GM18517 (cell line): ENCODE data around the gene USP37.
"Not testable (repeated sequence)": the region's sequence is repeated elsewhere in the genome, so short reads cannot be mapped to it uniquely, and the experiment has no call there.

Source experiments
- ATAC-seq: cut with Tn5 transposase; IDR thresholded peaks from one replicate; pipeline ENCODE4 v1.9.1; 2021; ENCODE audit warnings: mild to moderate bottlenecking, moderate library complexity; ENCODE audit not compliant: unreplicated experiment

USP37 gene

DNA sequence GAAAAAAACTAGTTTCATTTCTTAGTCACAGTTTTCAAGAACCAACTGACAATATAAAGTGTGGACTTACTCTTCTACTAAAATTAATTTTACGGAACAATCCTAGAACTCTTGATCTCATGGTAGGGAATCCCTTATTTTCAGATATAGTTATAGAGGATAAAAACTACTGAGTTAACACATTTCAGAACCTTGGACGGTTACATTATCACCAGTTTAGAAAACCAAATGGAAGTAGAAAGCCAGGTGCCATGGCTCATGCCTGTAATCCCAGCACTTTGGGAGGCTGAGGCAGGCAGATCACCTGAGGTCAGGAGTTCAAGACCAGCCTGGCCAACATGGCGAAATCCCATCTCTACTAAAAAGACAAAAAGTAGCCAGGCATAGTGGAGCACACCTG, 13.9 kb downstream of the USP37 start:
- not testable (repeated sequence) for ATAC-seq

DNA sequence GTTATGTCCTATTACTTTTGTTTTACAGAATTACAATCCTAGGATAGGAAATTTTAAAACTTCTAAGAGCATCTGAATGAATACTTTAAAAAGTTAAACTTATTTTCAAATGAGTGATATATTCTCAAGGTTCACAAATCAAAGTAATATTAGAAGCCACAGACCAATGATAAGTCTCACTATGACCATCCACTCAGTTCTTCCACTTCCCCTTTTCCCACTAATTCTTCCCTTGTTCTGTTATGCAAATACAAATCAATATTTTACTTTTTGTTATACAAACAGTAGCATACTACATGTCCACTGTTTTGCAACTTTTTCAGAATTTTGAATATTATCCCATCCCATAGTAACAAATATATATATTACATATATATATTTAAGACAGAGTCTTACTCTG, 20.2 kb downstream of the USP37 start:
- no peak for ATAC-seq

DNA sequence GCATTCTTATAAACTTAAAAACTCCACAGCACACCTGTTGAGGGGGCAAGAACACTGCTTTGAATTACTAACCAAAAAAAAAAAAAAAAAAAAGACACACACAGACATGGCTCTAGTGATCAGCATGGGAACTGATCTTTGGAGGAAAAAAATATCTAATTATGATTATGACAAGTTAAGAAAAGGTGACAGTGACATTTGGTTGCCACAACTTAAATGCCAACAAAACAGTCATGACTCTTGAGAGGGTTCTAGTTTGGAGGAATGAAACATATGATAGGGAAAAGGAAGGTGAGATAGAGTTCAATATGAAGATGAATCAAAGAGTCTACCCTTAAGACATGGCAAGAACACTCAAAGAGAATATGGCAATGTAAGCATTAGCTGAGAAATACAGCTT, 20.6 kb downstream of the USP37 start:
- no peak for ATAC-seq

DNA sequence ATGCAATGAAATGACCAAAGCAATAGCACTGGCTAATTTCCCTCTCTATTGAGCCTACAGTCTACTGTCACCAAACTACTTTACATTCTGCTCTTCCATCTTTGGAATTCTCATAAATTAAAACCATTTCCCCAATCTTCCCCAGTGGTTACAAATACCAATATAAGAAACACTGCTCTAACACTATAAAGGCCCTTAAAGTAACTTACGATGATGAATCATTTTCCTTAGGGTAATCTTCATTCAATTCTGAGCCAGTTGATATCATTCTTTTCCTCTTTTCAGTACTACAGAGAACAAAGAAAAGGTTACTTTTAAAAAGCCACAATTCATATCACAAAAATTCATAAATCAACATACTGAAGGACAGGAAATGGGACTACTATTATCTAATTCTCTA, 22.1 kb downstream of the USP37 start:
- ATAC-seq: no peak

DNA sequence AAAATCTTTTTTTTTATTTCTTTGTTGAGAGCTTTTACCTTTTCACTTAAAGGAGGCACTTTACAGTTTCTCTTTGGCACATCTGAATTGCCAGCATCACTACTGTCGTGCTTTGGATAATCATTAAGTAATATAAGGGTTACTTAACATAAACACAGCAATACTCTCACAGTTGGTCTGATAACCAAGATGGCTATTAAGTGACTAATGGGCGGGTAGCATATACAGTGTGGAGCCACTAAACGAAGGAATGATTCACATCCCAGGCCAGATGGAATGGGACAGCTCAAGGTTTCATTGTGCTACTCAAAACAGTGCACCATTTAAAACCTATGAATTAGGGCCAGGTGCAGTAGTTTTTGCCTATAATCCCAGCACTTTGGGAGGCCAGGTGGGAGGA, 28.1 kb downstream of the USP37 start:
- no peak for ATAC-seq

DNA sequence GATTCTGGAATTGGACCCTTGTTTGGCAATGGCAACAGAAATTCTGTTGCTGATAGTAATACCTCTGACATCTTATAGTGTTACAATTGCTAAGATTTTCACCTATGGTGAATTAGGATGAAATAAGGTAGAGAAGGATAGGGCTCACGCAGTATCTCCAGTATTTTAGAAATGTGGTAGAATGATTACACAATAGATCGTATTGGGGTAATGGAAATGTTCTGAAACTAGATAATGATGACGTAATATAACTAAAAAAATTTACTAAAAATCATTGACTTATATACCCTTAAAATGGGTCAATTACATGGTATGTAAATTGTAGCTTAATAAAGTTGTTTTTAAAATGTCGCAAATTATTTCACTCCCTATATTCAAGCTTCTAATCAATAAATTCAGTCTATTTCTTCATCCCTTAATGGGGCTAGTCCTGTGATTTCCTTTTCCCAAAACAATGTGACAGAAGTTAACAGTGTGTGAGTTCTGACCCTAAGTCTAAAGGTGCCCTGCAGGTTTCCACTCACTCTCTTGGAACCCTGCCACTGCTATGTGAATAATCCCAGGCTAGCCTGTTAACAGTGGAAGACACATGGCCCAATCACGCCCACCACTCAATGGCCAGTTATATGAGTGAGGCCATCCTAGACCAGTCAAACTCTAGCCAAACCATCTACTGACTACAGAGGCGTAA, 31.2 kb downstream of the USP37 start:
- no peak for ATAC-seq

DNA sequence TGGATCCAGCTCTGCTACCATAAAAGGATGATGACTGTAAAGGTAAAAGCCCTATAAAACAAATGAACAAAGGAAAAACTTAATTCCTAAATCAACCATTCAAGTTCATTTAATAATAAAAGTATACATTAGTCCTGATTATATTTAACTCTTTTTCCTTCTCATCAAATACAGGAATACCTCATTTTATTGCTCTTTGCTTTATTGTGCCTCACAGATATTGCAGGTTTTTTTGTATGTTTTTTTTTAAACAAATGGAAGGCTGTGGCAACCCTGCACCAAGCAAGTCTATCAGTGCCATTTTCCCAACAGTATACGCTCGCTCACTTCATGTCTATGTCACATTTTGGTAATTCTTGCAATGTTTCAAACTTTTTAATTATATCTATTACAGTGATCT, 38.2 kb downstream of the USP37 start:
- no peak for ATAC-seq

DNA sequence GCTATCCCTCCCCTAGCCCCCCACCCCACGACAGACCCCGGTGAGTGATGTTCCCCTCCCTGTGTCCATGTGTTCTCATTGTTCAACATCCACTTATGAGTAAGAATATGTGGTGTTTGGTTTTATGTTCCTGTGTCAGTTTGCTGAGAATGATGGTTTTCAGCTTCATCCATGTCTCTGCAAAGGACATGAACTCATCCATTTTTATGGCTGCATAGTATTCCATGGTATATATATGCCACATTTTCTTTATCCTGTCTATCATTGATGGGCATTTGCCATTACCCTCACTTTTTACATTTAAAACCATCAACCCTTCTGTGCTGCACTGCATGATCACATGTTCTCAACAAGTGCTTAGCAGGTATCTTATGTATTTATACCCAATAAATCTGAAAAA, 39.7 kb downstream of the USP37 start:
- ATAC-seq: not testable (repeated sequence)

DNA sequence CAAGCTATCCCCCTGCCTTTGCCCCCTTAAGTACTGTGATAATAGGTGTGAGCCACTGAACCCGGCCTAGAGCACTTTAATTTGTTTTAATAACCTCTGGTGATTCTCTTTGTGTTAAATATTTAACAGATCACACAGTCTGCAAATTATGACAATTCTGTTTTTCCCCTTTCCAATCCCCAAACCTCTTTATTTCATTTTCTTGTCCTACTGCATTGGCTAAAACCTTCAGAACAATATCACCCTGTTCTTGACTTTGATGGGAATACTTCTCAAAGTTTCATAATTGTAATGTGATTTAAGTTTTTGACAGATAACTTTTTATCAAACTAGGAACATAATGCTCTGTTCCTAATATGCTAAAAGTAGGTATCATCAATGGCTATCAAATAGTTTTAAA, 44.5 kb downstream of the USP37 start:
- no peak for ATAC-seq

DNA sequence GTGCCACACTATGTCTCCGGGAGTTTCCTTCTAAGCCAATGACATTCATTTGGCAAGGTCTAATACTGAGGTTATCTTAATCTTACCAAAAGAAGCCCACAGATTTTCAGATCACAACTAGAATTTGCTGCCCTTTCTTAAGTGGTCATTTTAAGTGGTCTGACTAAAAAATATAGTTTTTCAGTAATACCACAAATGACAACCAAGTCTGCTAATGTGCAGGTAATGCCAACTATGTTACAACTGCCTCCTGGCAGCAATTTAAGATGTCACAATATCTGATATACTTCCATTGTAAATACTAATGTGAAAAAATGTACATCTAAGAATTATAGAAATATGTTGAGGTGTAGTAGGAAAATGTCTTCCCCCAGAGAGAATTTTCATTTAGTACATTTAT, 49.3 kb downstream of the USP37 start:
- ATAC-seq: no peak

DNA sequence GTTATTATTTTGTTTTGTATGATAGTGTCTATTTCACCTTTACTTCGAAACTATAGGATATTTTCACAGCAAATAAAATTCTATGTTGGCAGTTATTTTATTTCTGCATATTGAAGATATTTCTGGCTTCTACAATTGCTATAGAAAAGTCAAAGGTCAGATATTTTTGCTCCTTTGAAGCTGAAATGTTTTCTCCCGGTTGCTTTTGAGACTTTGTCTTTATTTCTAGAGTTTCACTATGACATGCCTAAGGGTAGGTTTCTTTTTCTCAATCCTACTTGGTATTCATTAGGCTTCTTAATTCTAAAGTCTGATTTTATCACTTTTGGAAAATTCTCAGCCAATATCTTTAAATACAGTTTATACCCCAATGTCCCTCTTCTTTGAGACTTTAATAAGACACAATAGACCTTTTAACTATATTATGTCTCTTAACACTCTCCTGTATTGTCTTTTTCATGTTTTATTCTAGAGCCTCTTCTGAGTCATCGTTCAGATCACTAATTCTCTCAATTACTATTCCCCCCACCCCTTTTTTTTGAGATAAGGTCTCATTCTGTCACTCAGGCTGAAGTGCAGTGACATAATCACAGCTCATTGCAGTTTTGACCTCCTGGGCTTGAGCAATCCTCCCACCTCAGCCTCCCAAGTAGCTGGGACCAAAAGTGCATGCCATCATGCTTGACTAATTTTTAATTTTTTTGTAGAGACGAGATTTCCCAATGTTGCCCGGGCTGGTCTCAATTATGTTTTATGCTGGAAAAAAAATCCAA, 50.5 kb downstream of the USP37 start:
- ATAC-seq: peak; percentile 73

DNA sequence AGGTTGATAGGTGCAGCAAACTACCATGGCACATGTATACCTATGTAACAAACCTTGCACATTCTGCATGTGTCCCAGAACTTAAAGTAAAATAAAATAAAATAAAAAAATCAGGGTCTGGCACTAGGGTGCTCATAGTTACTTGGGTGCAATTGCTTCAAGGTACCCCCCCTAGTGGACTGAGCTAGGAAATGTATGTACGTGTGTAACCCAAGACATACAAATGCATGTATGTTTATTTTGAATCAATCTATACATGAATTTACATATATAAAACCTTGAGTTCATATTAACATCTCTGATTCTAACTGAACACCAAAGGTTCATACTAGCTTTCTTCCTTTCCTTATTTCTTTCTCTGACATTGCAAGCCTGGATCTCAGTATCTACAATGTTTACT, 51.5 kb downstream of the USP37 start:
- ATAC-seq: no peak

DNA sequence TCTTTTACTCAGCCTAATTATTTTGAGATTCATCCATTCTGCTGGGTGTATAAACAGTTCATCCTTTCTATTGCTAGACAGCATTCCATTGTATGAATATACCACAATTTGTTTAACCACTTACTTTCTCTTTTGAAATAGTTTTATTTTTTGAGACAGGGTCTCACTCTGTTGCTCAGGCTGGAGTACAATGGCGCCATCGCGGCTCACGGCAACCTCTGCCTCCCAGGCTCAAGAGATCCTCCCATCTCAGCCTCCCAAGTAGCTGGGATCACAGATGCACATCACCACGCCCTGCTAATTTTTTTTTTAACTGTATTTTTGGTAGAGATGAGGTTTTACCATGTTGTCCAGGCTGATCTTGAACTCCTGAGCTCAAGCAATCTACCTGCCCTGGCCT, 54.5 kb downstream of the USP37 start:
- no peak for ATAC-seq

DNA sequence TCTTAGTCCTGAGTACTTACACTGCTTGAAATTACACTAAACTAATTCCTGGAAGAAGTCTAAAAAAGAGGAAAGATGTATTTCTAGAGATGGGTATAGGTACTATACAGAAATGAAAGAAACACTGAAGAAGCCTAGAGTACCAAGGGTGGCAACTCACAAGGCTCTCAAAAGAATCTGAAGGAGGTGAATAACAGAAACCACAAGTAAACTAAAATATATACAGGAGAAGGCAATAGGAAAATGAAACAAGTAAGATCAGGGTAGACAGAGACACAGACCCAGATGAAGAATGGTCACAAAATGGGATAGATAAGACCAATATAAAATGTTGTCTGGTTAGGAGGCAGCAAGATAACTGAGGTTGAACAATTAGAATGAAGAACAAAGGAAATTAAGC, 59.9 kb downstream of the USP37 start:
- peak; percentile 65 for ATAC-seq

DNA sequence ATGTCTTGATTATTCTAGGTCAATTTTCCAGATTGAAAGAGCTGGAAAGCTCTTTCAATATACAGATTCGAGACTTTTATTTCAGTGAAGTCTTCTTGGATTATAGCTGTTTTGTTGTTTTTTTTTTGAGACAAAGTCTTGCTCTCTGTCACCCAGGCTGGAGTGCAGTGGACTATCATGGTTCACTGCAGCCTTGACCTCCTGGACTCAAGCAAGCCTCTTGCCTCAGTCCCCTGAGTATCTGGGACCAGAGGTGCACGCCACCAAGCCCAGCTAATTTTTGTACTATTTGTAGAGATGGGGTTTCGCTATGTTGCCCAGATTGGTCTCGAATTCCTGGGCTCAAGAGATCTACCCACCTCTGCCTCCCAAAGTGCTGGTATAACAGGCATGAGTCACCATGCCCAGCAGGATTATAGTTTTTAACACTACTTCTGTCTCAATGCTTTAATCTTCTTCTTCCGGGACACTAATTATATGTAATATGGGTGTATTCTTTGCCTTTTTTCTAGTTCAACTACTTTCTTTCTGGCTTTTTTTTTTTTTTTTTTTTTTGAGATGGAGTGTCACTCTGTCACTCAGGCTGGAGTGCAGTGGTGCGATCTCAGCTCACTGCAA, 62.3 kb downstream of the USP37 start:
- ATAC-seq: no peak

DNA sequence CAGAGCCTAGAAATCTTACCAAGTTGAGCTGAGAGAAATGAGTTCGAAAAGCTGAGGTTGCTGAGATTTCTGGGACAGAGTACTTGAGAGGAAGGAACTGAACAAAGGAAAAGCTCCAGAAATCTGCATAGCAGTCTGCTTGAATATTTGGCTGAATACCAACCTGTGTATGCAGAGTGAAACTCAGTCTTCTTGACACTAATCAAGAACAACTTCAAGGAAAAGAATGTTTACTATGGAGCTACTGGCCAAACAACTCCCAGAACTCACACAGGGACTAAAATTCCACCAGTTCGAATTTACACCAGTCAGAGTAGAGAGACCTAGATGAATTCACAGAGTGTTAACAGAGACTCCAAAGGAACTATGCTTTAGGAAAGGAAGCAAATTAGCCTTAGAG, 66.5 kb downstream of the USP37 start:
- no peak for ATAC-seq

DNA sequence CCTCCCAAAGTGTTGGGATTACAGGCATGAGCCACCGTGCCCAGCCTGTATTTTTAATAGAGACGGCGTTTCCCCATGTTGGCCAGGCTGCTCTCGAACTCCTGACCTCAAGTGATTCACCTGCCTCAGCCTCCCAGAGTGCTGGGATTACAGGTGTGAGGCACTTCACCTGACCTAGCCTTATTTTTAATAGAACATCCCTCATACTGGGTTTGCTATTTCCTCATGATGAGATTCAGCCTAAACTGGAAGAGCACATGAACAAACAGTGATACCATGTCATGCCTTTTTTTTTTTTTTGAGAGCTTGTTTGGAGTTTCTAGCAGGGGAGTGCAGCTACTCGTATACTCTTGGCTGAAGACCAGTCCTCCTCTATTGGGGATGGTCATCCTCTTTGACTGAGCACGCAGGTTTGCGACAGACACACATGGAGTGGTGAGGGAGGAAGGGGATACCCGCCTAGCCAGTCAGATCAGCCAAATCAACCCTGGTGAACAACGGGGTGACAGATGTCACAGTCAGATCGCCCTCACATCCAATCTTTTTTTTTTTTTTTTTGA, 67.6 kb downstream of the USP37 start:
- ATAC-seq: no peak

DNA sequence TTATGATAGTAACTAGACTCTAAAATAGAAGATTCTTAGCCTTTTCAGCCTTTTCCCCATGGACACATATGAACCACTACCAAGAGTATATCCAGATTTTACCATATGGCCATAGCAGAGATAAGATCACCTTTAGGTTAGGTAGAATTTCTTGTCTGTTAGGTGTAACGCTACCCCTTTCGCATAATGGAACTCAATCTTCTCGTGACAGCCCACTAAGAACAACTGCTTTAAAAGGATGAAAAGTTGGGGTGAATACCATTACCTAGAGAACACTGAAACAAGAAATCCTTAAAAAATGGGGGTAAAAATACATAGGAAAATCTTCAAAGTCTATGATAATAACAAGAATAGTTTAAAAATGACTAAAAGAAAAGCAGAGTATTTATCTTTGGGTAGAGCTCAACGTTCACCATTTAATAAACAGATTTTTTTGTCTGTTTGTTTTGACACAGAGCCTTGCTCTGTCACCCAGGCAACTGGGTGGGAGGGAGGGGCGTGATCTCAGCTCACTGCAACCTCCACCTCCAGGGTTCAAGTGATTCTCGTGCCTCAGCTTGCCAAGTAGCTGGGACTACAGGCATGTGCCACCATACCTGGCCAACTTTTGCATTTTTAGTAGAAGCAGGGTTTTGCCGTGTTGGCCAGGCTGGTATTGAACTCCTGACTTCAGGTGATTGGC, 82.0 kb downstream of the USP37 start:
- ATAC-seq: no peak

DNA sequence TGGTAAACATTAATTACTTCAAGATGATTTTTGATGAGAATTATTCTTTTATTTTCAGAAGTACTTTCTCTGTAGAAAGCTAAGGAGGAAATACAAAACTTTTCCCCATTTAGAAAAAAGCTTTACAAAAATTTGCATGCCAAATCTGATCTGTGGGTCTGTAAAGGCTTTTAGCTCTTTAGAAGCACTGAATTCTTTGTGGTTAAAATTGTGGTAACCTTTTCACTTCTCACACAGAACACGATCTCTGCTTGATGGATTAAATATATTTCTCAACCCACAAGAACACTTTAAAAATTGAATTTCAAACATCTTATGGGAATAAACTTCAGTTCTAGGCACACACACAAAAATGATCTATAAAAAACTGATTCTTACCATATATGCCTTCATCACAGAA, 85.5 kb downstream of the USP37 start:
- no peak for ATAC-seq

DNA sequence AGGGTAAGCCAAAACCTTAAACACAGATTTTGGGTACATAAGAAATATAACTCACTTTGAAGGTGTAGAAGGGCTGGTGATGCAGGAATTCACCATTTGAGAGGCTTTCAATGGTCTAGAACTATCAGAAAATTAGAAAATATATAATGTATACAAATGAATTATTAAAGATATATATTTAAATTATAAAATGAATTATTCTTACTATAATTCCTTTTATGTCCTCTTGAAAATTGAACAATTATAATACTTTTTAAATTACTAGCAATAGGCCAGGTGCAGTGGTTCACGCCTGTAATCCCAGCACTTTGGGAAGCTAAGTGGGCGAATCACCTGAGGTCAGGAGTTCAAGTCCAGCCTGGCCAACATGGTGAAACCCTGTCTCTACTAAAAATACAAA, 88.6 kb downstream of the USP37 start:
- ATAC-seq: no peak

DNA sequence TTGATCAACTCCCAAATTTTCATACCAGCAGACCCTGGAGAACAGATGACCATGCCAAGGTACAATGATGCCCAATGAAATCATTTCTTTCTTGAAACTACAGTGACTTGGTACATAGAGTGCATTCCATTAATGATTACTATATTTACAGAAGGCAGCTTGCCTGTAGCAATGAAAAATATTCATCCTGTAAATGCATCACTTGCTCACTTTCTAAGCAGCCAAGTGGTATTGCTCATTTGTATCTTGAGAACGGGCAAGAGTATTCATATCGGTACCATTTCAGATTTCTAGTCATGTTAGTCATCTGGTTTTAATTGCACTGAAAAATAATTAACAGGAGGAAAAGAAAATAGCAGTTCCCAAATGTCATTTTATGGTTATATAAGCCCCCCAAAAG, 89.6 kb downstream of the USP37 start:
- ATAC-seq: no peak
